ENCODE results near the gene LRIT1.

Gene LRIT1

GRCh38 chr10:84217746-84218145 lies 23.6 kb downstream of the LRIT1 start:
- in situ Hi-C loops (cut with MboI; ENCODE audit: low sequenced_read_pairs): no loop called here

DNA sequence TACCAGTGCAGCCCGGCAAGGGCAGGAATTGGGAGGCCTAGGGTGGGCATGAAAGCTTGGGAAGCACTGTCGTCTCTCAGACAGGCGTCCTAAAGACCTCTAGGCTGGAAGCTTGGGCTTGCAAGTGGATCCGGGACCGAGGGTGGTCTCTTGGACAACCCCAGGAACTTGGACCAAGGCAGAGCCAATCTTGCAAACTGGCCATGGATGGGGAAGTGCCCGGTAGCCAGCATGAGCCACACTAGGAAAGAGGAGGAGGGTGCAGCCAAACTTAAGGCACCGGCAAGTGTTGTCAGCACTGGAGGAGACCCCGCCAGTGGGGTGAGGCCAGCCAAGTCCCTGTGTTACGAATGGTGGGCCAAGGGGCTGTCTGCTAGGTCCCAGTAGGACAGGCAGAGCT lies 24.5 kb downstream of the LRIT1 start:
- in situ Hi-C loops (cut with MboI; ENCODE audit: low sequenced_read_pairs): no loop called here

DNA sequence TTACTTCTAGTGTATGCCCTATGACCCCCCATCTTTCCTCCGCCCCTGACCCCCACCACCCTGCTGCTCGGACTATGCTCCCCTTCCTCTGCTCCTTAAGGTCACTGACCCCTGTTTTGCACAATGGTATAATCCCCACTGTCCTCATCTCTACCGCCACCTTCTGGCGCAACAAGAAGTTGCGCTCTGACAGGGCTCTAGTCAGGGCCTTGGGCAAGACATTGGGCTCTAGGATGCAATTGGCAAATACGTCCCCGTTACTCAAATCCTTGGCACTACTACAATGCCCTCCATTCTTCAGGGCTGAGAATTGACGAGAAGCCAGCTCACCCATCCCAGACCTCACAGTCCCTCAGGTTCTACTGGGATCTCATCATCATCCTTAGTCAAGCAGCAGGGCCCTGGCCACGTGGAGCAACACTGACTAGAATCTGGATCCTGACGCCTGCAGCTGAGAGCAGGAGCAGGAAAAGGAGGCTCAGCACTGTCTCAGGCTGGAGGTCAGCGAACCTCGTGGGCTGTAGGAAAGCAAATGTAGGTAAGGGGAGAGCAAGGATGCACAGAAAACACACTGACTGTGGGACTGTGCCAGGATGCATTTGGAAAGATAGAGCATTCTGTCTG lies 26.6 kb downstream of the LRIT1 start:
- in situ Hi-C loops (cut with MboI; ENCODE audit: low sequenced_read_pairs): no loop called here

- in situ Hi-C loops (cut with MboI; ENCODE audit: low sequenced_read_pairs): no loop called here
Observed at GRCh38 chr10:84214046-84214572, 27.2 kb downstream of the LRIT1 start.

DNA sequence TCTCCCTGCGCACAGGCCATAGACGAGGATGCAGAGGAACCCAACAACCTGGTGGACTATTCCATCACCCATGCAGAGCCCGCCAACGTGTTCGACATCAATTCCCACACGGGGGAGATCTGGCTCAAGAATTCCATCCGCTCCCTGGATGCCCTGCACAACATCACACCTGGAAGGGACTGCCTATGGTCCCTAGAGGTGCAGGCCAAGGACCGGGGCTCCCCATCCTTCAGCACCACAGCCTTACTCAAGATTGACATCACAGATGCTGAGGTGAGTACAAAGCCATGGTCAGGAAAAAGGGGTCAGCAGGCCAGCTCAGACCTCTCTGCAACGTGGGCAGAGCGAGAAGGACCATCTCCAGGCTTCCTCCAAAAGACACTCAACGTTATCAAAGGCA lies 28.3 kb downstream of the LRIT1 start:
- in situ Hi-C loops (cut with MboI; ENCODE audit: low sequenced_read_pairs): no loop called here

DNA sequence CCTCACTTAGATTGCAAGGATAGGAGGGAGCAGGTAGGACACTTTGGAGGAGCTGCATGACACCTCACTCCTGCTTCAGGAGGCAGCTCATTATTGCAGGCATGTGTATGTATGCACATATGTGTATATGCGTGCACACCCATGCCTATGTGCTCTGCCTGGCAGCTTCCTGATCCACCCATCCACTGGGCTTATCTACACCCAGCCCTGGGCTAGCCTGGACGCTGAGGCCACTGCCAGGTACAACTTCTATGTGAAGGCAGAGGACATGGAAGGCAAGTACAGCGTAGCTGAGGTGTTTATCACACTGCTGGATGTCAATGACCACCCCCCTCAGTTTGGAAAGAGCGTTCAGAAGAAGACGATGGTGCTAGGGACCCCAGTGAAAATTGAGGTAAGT lies 29.3 kb downstream of the LRIT1 start:
- in situ Hi-C loops (cut with MboI; ENCODE audit: low sequenced_read_pairs): no loop called here

DNA sequence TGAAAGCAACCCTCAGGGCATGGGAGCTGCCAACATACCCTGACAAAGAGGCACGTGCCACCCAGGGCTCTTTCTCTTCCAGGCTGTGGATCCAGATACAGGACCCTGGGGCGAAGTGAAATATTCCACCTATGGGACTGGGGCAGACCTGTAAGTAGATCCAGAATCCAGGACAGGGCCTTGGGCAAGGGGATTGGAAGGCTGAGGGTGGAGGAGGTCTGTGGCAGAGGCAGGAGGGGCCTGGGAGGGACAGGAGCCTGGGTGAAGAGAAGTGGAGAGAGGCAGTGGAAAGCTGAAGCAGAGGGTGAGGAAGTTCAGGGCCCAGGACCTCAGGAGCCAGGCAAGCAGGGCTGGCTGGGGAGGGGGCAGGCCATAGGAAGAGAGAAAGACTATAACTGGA lies 29.8 kb downstream of the LRIT1 start:
- in situ Hi-C loops (cut with MboI; ENCODE audit: low sequenced_read_pairs): no loop called here

DNA sequence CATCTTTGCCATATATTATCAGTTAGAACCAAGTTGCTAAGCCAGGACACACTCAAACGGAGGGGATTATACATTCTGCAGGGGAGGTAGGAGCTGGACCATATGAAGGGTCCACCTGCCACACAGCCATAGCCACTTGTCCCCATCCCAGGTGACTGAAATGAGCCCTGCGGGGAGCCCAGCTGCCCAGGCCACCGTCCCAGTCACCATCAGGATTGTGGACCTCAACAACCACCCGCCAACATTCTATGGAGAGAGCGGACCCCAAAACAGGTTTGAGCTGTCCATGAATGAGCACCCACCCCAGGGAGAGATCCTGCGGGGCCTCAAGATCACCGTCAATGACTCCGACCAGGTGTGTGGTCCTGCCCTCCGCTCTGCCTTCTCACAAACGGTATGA lies 33.3 kb downstream of the LRIT1 start:
- in situ Hi-C loops (cut with MboI; ENCODE audit: low sequenced_read_pairs): no loop called here

- in situ Hi-C loops (cut with MboI; ENCODE audit: low sequenced_read_pairs): no loop called here
Observed at GRCh38 chr10:84205853-84206525, 35.4 kb downstream of the LRIT1 start.

GRCh38 chr10:84205049-84205852 lies 36.1 kb downstream of the LRIT1 start:
- in situ Hi-C loops (cut with MboI; ENCODE audit: low sequenced_read_pairs): no loop called here

GRCh38 chr10:84204610-84205009 lies 36.7 kb downstream of the LRIT1 start:
- in situ Hi-C loops (cut with MboI; ENCODE audit: low sequenced_read_pairs): no loop called here

DNA sequence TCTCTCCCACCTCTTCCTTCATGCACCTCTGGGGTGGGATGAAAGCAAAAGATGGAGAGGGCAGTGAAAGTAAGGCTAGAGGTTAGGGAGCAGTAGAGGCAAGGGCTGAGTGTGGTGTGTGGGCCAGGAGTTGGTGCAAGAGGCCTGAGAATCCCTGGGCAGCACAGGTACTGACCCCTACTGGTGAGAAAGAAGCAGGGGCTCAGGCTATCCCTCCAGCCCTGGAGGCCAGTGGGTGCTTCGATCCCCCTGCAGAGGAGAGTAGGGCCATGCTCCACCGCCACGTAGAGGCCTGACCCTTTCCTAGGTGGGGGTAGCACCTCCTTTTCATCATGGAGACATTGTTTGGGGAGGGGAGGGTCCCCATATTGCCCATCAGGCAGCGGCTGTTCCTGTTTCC lies 37.2 kb downstream of the LRIT1 start:
- in situ Hi-C loops (cut with MboI; ENCODE audit: low sequenced_read_pairs): no loop called here

DNA sequence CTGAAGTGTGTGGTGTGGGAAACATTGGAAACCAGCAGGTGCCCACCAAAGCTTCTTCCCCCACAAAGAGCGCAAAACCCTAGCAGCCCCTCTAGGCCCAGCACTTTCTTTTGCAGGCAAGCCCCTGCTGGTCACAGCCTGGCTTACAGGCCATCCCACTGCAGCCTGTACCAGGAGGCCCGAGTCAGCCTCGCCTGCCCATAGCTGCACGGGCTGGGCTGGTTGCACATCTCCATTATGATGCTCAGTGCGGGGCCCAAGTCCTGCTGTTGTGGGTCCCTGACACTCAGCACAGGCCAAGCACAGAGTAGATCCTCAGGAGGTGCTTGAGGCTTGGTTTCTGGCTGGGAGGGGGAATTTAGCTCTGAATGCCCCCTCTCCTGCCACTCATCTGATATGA lies 39.0 kb downstream of the LRIT1 start:
- in situ Hi-C loops (cut with MboI; ENCODE audit: low sequenced_read_pairs): no loop called here

DNA sequence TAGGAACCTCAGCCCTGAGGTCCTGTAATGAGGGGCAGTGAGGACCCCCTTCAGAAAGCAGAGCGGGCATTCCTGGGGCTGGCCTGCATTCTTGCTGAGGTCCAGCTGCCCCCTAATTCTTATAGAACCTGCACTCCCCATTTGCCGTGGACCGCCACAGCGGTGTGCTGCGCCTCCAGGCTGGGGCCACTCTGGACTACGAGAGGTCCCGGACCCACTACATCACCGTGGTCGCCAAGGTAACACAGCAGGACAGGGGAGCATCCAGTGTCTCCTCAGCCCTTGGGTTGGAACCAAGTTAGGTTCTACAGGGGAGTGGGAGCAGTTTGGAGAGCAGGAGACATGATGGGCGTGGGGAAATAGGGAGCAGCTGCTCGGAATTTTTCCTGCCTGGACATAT lies 39.7 kb downstream of the LRIT1 start:
- in situ Hi-C loops (cut with MboI; ENCODE audit: low sequenced_read_pairs): no loop called here

GRCh38 chr10:84201244-84201606 lies 40.1 kb downstream of the LRIT1 start:
- in situ Hi-C loops (cut with MboI; ENCODE audit: low sequenced_read_pairs): no loop called here

DNA sequence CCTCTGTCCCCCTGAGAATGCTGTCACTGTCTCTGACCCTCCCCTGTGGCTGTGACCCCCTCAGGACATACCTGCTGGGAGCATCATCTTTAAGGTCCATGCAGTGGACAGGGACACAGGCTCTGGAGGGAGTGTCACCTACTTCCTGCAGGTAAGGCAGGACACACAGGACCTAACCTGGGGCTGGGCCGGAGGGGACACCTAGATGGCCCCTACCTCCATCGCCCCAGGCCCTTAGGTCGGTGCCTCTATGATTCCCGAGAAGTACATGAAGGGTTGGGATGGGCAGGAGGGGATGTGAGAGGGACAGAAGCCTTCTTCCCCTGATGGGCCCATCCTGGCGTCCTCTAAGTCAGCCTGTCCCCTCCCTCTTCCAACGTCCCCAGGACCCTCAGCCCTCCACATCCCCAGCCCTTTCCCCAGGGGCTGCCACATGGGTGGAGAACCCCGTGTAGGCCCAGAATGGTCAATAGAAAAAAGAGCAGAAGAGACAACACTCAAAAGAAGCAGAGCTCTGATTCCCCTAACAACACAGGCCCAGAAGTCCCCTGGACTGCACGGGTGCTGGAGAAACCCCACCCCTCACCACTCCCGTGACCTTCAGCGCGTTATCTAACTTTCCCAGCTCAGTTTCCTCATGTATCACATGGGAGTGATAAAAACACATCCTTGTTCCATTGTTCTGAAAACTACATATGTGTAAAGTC lies 40.7 kb downstream of the LRIT1 start:
- in situ Hi-C loops (cut with MboI; ENCODE audit: low sequenced_read_pairs): no loop called here

GRCh38 chr10:84198206-84198915 lies 43.0 kb downstream of the LRIT1 start:
- in situ Hi-C loops (cut with MboI; ENCODE audit: low sequenced_read_pairs): no loop called here

- in situ Hi-C loops (cut with MboI; ENCODE audit: low sequenced_read_pairs): no loop called here
Observed at GRCh38 chr10:84197643-84198042, 43.7 kb downstream of the LRIT1 start.

- in situ Hi-C loops (cut with MboI; ENCODE audit: low sequenced_read_pairs): no loop called here
Observed at GRCh38 chr10:84196941-84197340, 44.4 kb downstream of the LRIT1 start.

DNA sequence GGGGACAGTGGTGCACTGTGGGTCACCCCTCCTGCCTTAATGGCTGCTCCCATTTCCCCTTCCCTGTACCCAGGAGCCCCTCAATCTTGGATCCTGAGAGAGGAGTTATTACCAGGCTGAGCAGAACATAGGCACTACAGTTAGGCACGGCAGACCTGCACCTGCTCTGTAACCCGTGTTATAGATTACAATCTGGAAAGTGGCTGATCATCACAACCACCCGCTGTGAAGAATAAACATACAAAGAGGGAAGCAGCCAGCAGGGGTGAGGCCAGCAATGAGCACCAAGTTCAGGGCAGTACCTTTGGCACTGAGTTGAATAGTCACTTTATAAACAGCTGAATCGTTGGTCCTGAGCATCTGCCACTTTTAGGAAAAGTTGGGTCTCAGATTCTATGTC lies 45.3 kb downstream of the LRIT1 start:
- in situ Hi-C loops (cut with MboI; ENCODE audit: low sequenced_read_pairs): no loop called here

All from HL-60/S4 treated with retinoic acid at 250 ng/mL for 4 days and 3 days (cell line).